Activated CD8-positive, alpha-beta T cell treated with anti-CD3 and anti-CD28 coated beads for 36 hours (primary cell): Measurements from ENCODE around the gene IL17B. TPM values are rescaled to one million over a fixed set of nuclear protein-coding genes. Genes with fewer than 3 reads are reported as not detected.

Experiments used
- ATAC-seq: fragments of 200-7000 bp; cut with Tn5 transposase; one replicate; pipeline ENCODE4 v1.10.0; 2021; ENCODE audit warnings: mild to moderate bottlenecking, moderate library complexity
- CTCF ChIA-PET: fragments of 350-600 bp; sonication (Branson Sonifier 250); formaldehyde crosslinking; loops from one replicate; lab custom pipeline; 2021; ENCODE audit warnings: antibody characterized with exemption; lab: Charles Lee
- POLR2A ChIA-PET: fragments of 350-600 bp; sonication (Branson Sonifier 250); formaldehyde crosslinking; loops from one replicate; lab custom pipeline; 2021; ENCODE audit warnings: antibody characterized with exemption; lab: Charles Lee
- DNase-seq: peaks from one replicate; pipeline ENCODE4 v3.0.0-alpha.2; 2020
- H3K27ac Mint-ChIP-seq: one replicate; pipeline ENCODE4 v1.8.0; 2021; ENCODE audit warnings: mild to moderate bottlenecking, mixed read lengths
- H3K27me3 Mint-ChIP-seq: one replicate; pipeline ENCODE4 v1.8.0; 2021; ENCODE audit warnings: mixed read lengths
- H3K36me3 Mint-ChIP-seq: one replicate; pipeline ENCODE4 v1.8.0; 2021; ENCODE audit warnings: low read depth, mixed read lengths
- H3K4me1 Mint-ChIP-seq: one replicate; pipeline ENCODE4 v1.8.0; 2021; ENCODE audit warnings: low read depth, mixed read lengths
- H3K4me3 Mint-ChIP-seq: one replicate; pipeline ENCODE4 v1.8.0; 2021; ENCODE audit warnings: mild to moderate bottlenecking, moderate library complexity, mixed read lengths
- H3K9me3 Mint-ChIP-seq: one replicate; pipeline ENCODE4 v1.8.0; 2021; ENCODE audit warnings: mixed read lengths
- intact Hi-C: fragments of 100-400 bp; cut with micrococcal nuclease; formaldehyde crosslinking; loops from one replicate; pipeline ENCODE4 v1.10.0; 2022
- total RNA-seq, 2 experiments: library from RNA; stranded (reverse); gene quantifications; one replicate each; pipeline ENCODE4 v1.2.3, GENCODE V29; 2021
- TF ChIP-seq, protein P1 (sequence below): fragments of 200-600 bp; IDR thresholded peaks from one replicate; pipeline ENCODE4 v1.8.0; 2022; ENCODE audit warnings: antibody characterized with exemption, mild to moderate bottlenecking

IL17B gene
- total RNA-seq, 2 experiments from 2014 or later: not detected

DNA sequence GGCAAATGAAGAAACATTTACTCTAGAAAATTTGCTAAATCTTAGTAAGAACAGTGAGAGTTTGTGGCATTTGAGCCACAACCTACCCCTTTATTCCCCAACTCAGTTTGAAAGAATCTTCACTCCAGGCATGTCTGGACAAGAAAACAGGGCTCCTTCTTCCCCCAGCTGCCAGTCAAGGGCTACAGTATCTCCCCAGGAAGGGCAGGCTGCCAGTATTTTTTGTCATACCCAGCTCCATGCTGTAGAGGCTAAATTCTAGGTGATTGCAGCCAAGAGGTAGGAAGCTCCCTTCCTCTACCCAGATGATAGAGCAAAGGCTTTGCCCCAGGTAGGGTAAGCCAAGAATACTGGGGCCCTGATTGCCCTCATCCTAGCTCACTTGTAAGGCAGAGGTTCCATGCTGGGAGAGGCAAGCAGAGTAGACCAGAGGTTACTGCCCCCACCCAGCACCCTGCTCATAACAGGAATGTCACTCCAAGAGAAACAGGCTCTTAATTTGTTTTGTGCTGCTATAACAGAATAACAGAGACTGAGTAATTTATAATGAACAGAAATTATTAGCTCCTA is 53.8 kb downstream of the IL17B start:
- TF ChIP-seq, protein P1, sequence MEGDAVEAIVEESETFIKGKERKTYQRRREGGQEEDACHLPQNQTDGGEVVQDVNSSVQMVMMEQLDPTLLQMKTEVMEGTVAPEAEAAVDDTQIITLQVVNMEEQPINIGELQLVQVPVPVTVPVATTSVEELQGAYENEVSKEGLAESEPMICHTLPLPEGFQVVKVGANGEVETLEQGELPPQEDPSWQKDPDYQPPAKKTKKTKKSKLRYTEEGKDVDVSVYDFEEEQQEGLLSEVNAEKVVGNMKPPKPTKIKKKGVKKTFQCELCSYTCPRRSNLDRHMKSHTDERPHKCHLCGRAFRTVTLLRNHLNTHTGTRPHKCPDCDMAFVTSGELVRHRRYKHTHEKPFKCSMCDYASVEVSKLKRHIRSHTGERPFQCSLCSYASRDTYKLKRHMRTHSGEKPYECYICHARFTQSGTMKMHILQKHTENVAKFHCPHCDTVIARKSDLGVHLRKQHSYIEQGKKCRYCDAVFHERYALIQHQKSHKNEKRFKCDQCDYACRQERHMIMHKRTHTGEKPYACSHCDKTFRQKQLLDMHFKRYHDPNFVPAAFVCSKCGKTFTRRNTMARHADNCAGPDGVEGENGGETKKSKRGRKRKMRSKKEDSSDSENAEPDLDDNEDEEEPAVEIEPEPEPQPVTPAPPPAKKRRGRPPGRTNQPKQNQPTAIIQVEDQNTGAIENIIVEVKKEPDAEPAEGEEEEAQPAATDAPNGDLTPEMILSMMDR: no peak
- Mint-ChIP-seq H3K9me3 (no peaks in the 10 kb centered on the region), H3K4me1 (no peaks in the 10 kb centered on the region), H3K27ac (no peak overlapping the region), H3K4me3 (no peak overlapping the region), H3K27me3 (no peaks in the 10 kb centered on the region), H3K36me3 (no peaks in the 10 kb centered on the region)
- DNase-seq: no peak
- ATAC-seq: no peak
- POLR2A ChIA-PET: interaction anchor here (1.3 kb wide), 1 partner anchor 20 kb away, joined by 7 read pairs; the partner anchor contains the start of gene GRPEL2
- intact Hi-C loops: no loop called here
- CTCF ChIA-PET: interaction anchor here (1.2 to 10.1 kb wide), 6 partner anchors 8 to 184 kb away, joined by 3 to 145 read pairs (median 4); no protein-coding TSS in a partner anchor

DNA sequence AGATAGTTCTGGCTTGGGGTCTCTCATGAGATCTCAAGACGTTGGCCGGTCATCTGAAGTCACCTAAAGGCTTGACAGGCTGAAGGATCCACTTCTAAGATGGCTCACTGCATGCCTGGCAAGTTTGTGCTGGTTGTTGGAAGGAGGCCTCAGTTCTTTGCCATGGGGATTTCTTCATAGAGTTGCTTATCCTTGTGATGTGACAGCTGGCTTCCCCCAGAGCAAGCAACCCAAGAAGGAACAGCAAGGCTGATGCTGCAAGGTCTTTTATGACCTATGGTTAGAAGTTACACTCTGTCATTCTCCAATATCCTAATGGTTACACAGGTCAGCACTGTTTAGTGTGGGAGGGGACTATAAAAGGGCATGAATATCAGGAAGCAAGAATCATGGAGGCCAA is 54.5 kb downstream of the IL17B start:
- TF ChIP-seq, protein P1: no peak
- intact Hi-C loops: no loop called here
- no peak overlapping the region for H3K27ac Mint-ChIP-seq
- no peaks in the 10 kb centered on the region for H3K27me3 Mint-ChIP-seq
- DNase-seq (no peak), ATAC-seq (no peak)
- no peaks in the 10 kb centered on the region for H3K4me1 Mint-ChIP-seq
- no peaks in the 10 kb centered on the region for H3K9me3 Mint-ChIP-seq
- ChIA-PET CTCF (interaction anchor here (1.1 to 10.1 kb wide), 5 partner anchors 7 to 110 kb away, joined by 3 to 145 read pairs (median 4); no protein-coding TSS in a partner anchor), POLR2A (no interaction called here)
- no peak overlapping the region for H3K4me3 Mint-ChIP-seq
- no peaks in the 10 kb centered on the region for H3K36me3 Mint-ChIP-seq

Other genes starting within 250 kb of the IL17B start
- gene ABLIM3, start 237.8 kb downstream of the IL17B start, total RNA-seq: not detected
- gene AFAP1L1, start 107.4 kb downstream of the IL17B start, total RNA-seq: 1 to 10 TPM; 1.3 to 1.6 TPM
- 10 to 100 TPM; 31.0 to 31.1 TPM for gene GRPEL2, start 33.8 kb downstream of the IL17B start, total RNA-seq
- 10 to 100 TPM; 19.7 to 21.2 TPM for gene PCYOX1L, start 21.2 kb downstream of the IL17B start, total RNA-seq
- gene CSNK1A1, start 172.1 kb upstream of the IL17B start, total RNA-seq: 100 to 1,000 TPM; 154 to 168 TPM
- 1 to 10 TPM; 1.1 TPM for gene ARHGEF37, start 202.2 kb upstream of the IL17B start, total RNA-seq